ENCODE measurements around the gene CCDC137.

DNA sequence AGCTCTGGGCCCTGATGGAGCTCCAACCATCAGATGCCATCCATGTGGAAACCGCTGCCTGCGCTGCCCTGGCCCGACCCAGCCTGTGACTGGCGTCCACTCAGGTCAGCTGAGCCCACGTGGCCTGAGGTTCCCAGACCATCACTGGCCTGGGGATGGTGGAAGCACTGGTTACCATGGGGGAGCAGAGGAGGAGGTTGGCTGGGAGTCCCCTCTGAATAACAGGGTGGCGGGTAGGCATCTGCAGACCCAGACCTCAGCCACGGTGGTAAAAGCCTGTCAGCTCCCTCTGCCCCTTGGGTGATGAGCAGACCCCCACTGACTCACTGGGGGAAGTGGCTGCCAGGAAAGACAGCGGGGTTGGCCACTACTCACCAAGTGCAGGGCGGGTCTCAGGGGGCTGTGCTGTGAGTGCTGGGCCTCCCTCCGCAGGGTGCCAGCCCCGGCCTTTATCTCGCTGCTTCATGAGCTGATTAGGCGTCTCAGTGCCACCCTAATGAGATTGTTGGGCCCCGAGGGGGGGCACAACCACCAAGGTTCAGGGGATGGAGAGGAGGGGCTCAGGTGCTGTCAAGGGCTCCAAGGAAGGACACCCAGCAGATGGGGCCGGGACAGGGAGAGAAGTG, 10.3 kb upstream of the CCDC137 start, which contains the start of gene PDE6G:
- TF ChIP-seq CTCF (conservative IDR thresholded peaks at IDR 0.05; ENCODE audit: low read length) (no peak), EZH2phosphoT487 (IDR thresholded peaks at IDR 0.05; ENCODE audit: borderline replicate concordance, low read depth, low read length) (no peak)

Data from OCI-LY7 (cell line).